ENCODE results near the gene PTPRN2. TPM values are rescaled to one million over a fixed set of nuclear protein-coding genes. Genes with fewer than 3 reads are reported as not detected.

The PTPRN2 gene
- total and polyA plus RNA-seq, 8 donors, result 4.9 to 136 (median 46.8) TPM

DNA sequence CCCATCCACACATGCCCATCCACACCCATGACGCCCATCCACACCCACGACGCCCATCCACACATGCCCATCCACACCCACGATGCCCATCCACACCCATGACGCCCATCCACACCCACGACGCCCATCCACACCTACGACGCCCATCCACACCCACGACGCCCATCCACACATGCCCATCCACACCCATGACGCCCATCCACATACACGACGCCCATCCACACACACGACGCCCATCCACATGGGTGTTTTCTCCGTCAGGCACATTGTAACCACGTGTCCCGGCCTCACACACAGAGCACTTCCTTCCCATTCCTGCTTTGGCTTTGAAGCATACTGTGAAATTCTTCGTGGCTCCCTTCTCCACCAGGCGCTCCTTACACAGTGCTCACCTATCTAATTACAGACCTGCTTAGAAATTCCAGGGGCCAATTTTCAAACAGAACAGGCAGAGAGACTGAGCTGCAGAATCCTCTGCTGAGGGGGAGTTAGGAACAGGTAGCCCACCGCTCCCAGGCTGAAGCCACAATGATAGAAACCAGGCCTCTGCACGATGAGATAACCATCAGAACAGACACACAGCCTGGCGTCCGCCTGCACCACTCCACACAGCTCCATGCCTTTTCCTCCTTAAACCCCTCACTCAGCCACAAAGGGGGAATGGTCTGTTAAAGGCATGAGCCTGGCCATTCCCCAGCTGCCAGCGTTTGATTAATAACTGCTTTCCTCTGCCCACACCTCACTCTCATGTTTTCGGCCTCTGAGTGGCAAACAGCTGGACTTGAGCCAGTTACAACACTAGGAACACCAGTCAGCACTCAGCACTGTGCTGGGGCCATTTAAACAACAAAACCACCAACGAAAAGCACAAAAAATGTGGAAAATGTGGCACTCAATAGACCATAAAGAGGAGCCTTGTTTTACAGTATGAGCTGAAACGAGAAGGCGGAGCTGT, 501.6 kb downstream of the PTPRN2 start:
- no peak overlapping the region for H3K4me3 ChIP-seq
- whole genome bisulfite sequencing, 5 donors, result 83 to 90% (median 89%) methylated on average over 30 of the region's 30 CpGs

DNA sequence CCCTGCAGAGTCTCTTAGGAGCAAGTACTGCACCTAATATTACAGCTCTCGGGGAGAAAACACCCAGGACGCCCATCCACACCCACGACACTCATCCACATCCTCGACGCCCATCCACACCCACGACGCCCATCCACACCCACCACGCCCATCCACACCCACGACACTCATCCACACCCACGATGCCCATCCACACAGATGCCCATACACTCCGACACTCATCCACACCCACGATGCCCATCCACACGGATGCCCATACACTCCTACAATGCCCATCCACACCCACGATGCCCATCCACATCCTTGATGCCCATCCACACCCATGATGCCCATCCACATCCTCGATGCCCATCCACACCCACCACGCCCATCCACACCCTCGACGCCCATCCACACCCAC, 503.1 kb downstream of the PTPRN2 start:
- H3K36me3 ChIP-seq, result peaks cover 0 to 6% (median 0%) of the 10 kb centered on the region in 4 donors
- H3K27ac ChIP-seq, result no peak overlapping the region
- TF ChIP-seq, protein P1, sequence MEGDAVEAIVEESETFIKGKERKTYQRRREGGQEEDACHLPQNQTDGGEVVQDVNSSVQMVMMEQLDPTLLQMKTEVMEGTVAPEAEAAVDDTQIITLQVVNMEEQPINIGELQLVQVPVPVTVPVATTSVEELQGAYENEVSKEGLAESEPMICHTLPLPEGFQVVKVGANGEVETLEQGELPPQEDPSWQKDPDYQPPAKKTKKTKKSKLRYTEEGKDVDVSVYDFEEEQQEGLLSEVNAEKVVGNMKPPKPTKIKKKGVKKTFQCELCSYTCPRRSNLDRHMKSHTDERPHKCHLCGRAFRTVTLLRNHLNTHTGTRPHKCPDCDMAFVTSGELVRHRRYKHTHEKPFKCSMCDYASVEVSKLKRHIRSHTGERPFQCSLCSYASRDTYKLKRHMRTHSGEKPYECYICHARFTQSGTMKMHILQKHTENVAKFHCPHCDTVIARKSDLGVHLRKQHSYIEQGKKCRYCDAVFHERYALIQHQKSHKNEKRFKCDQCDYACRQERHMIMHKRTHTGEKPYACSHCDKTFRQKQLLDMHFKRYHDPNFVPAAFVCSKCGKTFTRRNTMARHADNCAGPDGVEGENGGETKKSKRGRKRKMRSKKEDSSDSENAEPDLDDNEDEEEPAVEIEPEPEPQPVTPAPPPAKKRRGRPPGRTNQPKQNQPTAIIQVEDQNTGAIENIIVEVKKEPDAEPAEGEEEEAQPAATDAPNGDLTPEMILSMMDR (IDR thresholded peaks at IDR 0.05), result no peak
- no peak for TF ChIP-seq POLR2A (IDR thresholded peaks at IDR 0.05)
- TF ChIP-seq EP300 (IDR thresholded peaks at IDR 0.05), result no peak
- TF ChIP-seq POLR2AphosphoS5 (IDR thresholded peaks at IDR 0.05), result no peak
- no peak for DNase-seq
- H3K4me1 ChIP-seq, result no peaks in the 10 kb centered on the region
- no peaks in the 10 kb centered on the region for H3K9me3 ChIP-seq
- intact Hi-C loops (cut with DNase I; ENCODE audit: low total_unique reads), result no loop called here
- no peaks in the 10 kb centered on the region for H3K27me3 ChIP-seq
- WGBS, 5 donors, result 92 to 97% (median 96%) methylated on average over 18 of the region's 18 CpGs
- no peak overlapping the region for H3K4me3 ChIP-seq

More for the DNA sequence above, 501.6 kb downstream of the PTPRN2 start:
- intact Hi-C loops (cut with DNase I; ENCODE audit: low total_unique reads), result no loop called here
- Histone ChIP-seq H3K4me1 (no peaks in the 10 kb centered on the region), H3K27me3 (no peaks in the 10 kb centered on the region), H3K9me3 (no peaks in the 10 kb centered on the region), H3K36me3 (peaks cover 0 to 2% (median 0%) of the 10 kb centered on the region in 4 donors), H3K27ac (no peak overlapping the region)
- DNase-seq, result peak in 1 of 2 donors; percentile 26
- no peak for TF ChIP-seq EP300 (IDR thresholded peaks at IDR 0.05)
- TF ChIP-seq, protein P1 (IDR thresholded peaks at IDR 0.05), result no peak
- TF ChIP-seq POLR2AphosphoS5 (IDR thresholded peaks at IDR 0.05), result no peak
- TF ChIP-seq POLR2A (IDR thresholded peaks at IDR 0.05), result no peak

DNA sequence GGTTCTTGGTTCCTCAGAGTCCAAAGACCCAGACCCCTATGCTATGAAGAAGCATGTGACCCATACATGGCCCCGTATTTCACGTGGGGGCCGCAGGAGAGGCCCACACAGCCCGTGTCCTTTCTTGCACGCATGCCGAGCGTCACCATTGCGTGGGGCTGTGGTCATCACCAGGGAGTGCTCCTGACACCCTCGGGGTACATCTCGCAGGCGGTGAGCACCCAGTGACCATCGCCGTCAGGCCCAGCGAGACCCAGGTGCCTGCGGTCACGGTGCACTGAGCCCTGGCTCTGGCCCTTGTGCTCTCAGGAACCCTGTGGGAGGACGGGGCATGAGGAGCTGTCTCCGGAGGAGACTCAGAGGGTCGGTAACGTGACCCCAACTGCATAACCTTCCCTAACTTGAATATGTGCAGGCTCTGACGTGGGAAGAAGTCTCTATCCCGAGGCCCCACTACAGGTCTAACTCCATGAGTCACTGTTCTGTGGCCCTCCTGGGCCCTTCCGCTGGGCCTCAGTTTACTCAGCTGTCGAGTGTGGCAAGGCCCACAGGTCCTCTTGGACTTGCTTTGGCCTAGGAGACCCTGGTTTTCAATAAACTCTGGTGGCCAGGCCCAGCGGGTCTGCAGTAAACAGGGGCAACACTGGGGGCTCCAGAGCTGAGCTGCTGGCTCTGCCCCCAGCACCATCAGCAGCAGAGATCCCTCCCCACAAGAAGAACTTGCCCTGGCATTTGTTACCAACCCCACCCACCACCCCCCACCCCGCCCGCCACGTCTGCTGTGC, 503.9 kb downstream of the PTPRN2 start:
- H3K4me3 ChIP-seq, result no peak overlapping the region
- peaks cover 0 to 6% (median 0%) of the 10 kb centered on the region in 4 donors for H3K36me3 ChIP-seq
- no peaks in the 10 kb centered on the region for H3K27me3 ChIP-seq
- peak in 1 of 2 donors; percentile 15 for DNase-seq
- no peak for TF ChIP-seq POLR2A (IDR thresholded peaks at IDR 0.05)
- TF ChIP-seq POLR2AphosphoS5 (IDR thresholded peaks at IDR 0.05), result no peak
- TF ChIP-seq EP300 (IDR thresholded peaks at IDR 0.05), result no peak
- TF ChIP-seq, protein P1 (IDR thresholded peaks at IDR 0.05), result no peak
- intact Hi-C loops (cut with DNase I; ENCODE audit: low total_unique reads), result no loop called here
- no peaks in the 10 kb centered on the region for H3K4me1 ChIP-seq
- H3K9me3 ChIP-seq, result no peaks in the 10 kb centered on the region
- no peak overlapping the region for H3K27ac ChIP-seq
- WGBS, 5 donors, result 89 to 95% (median 92%) methylated on average over 19 to 28 of the region's 28 CpGs

DNA sequence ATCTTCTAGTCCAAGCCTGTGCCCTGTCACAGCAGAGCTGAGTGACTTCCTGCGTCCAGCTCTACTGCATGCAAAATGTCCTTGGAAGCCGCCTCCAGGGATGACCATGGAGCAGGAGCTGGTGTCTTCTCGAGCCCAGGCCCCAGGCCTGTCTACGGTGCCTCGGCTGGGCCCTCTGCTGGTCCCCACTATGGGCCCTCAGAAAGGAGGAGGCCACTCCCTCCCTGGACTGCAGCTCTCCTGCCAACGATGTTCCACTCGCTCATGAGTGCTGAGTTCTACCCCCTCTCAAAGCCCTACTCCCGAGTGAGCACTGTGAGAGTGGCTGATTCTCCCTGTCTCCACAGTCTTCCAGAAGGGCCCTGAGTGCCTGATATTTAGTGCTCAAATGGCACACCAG, 504.9 kb downstream of the PTPRN2 start:
- DNase-seq, result peak in 1 of 2 donors; percentile 10
- TF ChIP-seq, protein P1 (IDR thresholded peaks at IDR 0.05), result no peak
- TF ChIP-seq POLR2AphosphoS5 (IDR thresholded peaks at IDR 0.05), result no peak
- no peak for TF ChIP-seq POLR2A (IDR thresholded peaks at IDR 0.05)
- TF ChIP-seq EP300 (IDR thresholded peaks at IDR 0.05), result no peak
- H3K4me1 ChIP-seq, result no peaks in the 10 kb centered on the region
- 90 to 99% (median 95%) methylated on average over 8 of the region's 8 CpGs for WGBS, 5 donors
- H3K4me3 ChIP-seq, result no peak overlapping the region
- no peak overlapping the region for H3K27ac ChIP-seq
- peaks cover 0 to 6% (median 0%) of the 10 kb centered on the region in 4 donors for H3K36me3 ChIP-seq
- H3K9me3 ChIP-seq, result no peaks in the 10 kb centered on the region
- no peaks in the 10 kb centered on the region for H3K27me3 ChIP-seq
- intact Hi-C loops (cut with DNase I; ENCODE audit: low total_unique reads), result no loop called here
